Fibroblast of lung (primary cell): ENCODE data around the gene SCUBE1.

Experiments used
- EZH2 ChIP-seq: IDR thresholded peaks from 2 replicates; pipeline ENCODE4 v1.5.1; 2012; ENCODE audit warnings: low read length, control low read depth, mild to moderate bottlenecking; ENCODE audit errors: missing control alignments
- TF ChIP-seq, protein P1 (sequence below), 2 donors: IDR thresholded peaks in 1 of 2; conservative IDR thresholded peaks in 1 of 2; 1 replicate in 1 of 2; 2 replicates in 1 of 2; pipeline ENCODE4 v1.5.1; 2011 to 2012; ENCODE audit warnings: low read length in 2 of 2, control low read depth in 1 of 2, inconsistent platforms in 1 of 2, low read depth in 1 of 2, mild to moderate bottlenecking in 1 of 2

DNA sequence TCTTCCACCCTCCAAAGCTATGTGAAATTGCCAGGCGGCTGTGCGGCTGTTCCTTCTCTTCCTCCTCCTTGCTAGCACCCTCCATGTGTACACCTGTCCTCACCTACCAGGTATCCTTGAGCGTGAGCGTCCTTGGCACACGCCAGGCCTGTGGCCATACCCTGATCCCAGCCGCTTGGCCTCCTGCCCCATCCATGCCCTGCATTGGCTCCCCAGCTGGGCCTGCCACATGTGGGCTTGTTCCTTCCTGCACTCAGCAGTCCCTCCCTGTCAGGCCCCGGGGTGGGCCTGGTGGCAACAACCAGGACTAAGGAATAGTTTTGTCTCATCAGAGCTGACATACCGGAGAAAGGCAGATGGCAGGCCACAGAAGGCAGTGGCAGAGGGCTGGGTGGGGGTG is 40.0 kb downstream of the SCUBE1 start:
- TF ChIP-seq EZH2, result no peak
- TF ChIP-seq, protein P1, sequence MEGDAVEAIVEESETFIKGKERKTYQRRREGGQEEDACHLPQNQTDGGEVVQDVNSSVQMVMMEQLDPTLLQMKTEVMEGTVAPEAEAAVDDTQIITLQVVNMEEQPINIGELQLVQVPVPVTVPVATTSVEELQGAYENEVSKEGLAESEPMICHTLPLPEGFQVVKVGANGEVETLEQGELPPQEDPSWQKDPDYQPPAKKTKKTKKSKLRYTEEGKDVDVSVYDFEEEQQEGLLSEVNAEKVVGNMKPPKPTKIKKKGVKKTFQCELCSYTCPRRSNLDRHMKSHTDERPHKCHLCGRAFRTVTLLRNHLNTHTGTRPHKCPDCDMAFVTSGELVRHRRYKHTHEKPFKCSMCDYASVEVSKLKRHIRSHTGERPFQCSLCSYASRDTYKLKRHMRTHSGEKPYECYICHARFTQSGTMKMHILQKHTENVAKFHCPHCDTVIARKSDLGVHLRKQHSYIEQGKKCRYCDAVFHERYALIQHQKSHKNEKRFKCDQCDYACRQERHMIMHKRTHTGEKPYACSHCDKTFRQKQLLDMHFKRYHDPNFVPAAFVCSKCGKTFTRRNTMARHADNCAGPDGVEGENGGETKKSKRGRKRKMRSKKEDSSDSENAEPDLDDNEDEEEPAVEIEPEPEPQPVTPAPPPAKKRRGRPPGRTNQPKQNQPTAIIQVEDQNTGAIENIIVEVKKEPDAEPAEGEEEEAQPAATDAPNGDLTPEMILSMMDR (conservative IDR thresholded peaks at IDR 0.05 in 1 of 2, IDR thresholded peaks at IDR 0.05 in 1 of 2; ENCODE audit: low read depth in 1 of 2, low read length in 2 of 2), result no peak
